B cell (primary cell): Measurements from ENCODE around the gene RRAS2. TPM values are rescaled to one million over a fixed set of nuclear protein-coding genes. Genes with fewer than 3 reads are reported as not detected.

ENCODE experiments used
- ATAC-seq: fragments of 200-7000 bp; cut with Tn5 transposase; one replicate; pipeline ENCODE4 v1.10.0; 2021; ENCODE audit warnings: low read depth, mild to moderate bottlenecking, moderate number of reproducible peaks, moderate library complexity
- CTCF ChIA-PET: fragments of 350-600 bp; sonication (Branson Sonifier 250); formaldehyde crosslinking; loops from one replicate; lab custom pipeline; 2021; ENCODE audit warnings: antibody characterized with exemption, inconsistent platforms; lab: Charles Lee
- POLR2A ChIA-PET: fragments of 350-600 bp; sonication (Branson Sonifier 250); formaldehyde crosslinking; loops from one replicate; lab custom pipeline; 2021; ENCODE audit warnings: antibody characterized with exemption; lab: Charles Lee
- DNase-seq: peaks from one replicate; pipeline ENCODE4 v3.0.0; 2013
- H2AFZ ChIP-seq: 2 replicates; pipeline ENCODE4 v1.6.1; 2012; ENCODE audit warnings: mild to moderate bottlenecking, low read depth, low read length; ENCODE audit not compliant: insufficient read depth, poor library complexity, severe bottlenecking
- H3K27ac ChIP-seq, 2 donors: 1 replicate in 1 of 2; 2 replicates in 1 of 2; pipeline ENCODE4 v1.5.1; 2012 to 2013; ENCODE audit warnings: low read length in 2 of 2, mild to moderate bottlenecking in 2 of 2, moderate library complexity in 1 of 2
- H3K27me3 ChIP-seq, 4 experiments: fragments of 200-600 bp in 1 of 4; sonication (generic) in 1 of 4; replicated peaks in 1 of 4; 1 replicate in 2 of 4; 2 replicates in 2 of 4; pipeline versions ENCODE4 v1.6.1 to v1.7.0; 2013 to 2016; ENCODE audit warnings: low read length in 3 of 4, mild to moderate bottlenecking in 2 of 4, mixed read lengths in 1 of 4, moderate library complexity in 1 of 4; ENCODE audit not compliant: insufficient read depth in 4 of 4, control insufficient read depth in 3 of 4; ENCODE audit errors: control extremely low read depth in 1 of 4
- H3K36me3 ChIP-seq, 2 experiments: replicated peaks in 1 of 2; 1 replicate in 1 of 2; 2 replicates in 1 of 2; pipeline versions ENCODE4 v1.6.1 to v1.7.1; 2013; ENCODE audit warnings: low read length in 1 of 2; ENCODE audit not compliant: insufficient read depth in 2 of 2, control insufficient read depth in 1 of 2; ENCODE audit errors: control extremely low read depth in 1 of 2, extremely low read depth in 1 of 2
- H3K4me1 ChIP-seq, 2 donors: fragments of 200-600 bp in 1 of 2; sonication (generic) in 1 of 2; 1 replicate in 1 of 2; 2 replicates in 1 of 2; pipeline versions ENCODE4 v1.5.1 to v1.6.1; 2013 to 2017; ENCODE audit warnings: low read length in 2 of 2; ENCODE audit not compliant: control insufficient read depth in 2 of 2, insufficient read depth in 2 of 2
- H3K4me2 ChIP-seq: replicated peaks from 2 replicates; pipeline ENCODE3; 2012; ENCODE audit warnings: mild to moderate bottlenecking, low read depth, low read length; ENCODE audit not compliant: poor library complexity, severe bottlenecking
- H3K4me3 ChIP-seq, 5 experiments: fragments of 200-600 bp in 1 of 5; sonication (generic) in 1 of 5; 1 replicate in 3 of 5; 2 replicates in 2 of 5; pipeline versions ENCODE4 v1.5.1 to v1.7.0; 2011 to 2016; ENCODE audit warnings: low read length in 4 of 5, mild to moderate bottlenecking in 4 of 5, low read depth in 2 of 5, control low read depth in 1 of 5, moderate library complexity in 1 of 5; ENCODE audit not compliant: insufficient read depth in 1 of 5; ENCODE audit errors: control extremely low read depth in 1 of 5, extremely low read depth in 1 of 5
- H3K79me2 ChIP-seq: fragments of 200-600 bp; sonication (generic); one replicate; pipeline ENCODE4 v1.6.0; 2016; ENCODE audit warnings: low read length; ENCODE audit not compliant: control insufficient read depth, insufficient read depth
- H3K9ac ChIP-seq: fragments of 200-600 bp; sonication (generic); 2 replicates; pipeline ENCODE4 v1.6.1; 2017; ENCODE audit warnings: mild to moderate bottlenecking, low read length, moderate library complexity
- H3K9me3 ChIP-seq, 3 donors: one replicate each; pipeline versions ENCODE4 v1.6.1 to v1.7.1; 2013; ENCODE audit warnings: low read length in 2 of 3; ENCODE audit not compliant: control insufficient read depth in 2 of 3, insufficient read depth in 1 of 3; ENCODE audit errors: control extremely low read depth in 1 of 3
- H4K20me1 ChIP-seq: 2 replicates; pipeline ENCODE4 v1.6.0; 2012; ENCODE audit warnings: mild to moderate bottlenecking, low read length; ENCODE audit not compliant: insufficient read depth, control insufficient read depth, poor library complexity, severe bottlenecking
- H3K27ac Mint-ChIP-seq: one replicate; pipeline ENCODE4 v1.8.0; 2021; ENCODE audit warnings: mixed read lengths
- H3K27me3 Mint-ChIP-seq: one replicate; pipeline ENCODE4 v1.8.0; 2021; ENCODE audit warnings: mixed read lengths
- H3K4me1 Mint-ChIP-seq: one replicate; pipeline ENCODE4 v1.8.0; 2021; ENCODE audit warnings: mixed read lengths
- H3K4me3 Mint-ChIP-seq: one replicate; pipeline ENCODE4 v1.8.0; 2021; ENCODE audit warnings: mixed read lengths
- H3K9me3 Mint-ChIP-seq: one replicate; pipeline ENCODE4 v1.8.0; 2022; ENCODE audit warnings: mixed read lengths; ENCODE audit not compliant: insufficient read depth
- EZH2 ChIP-seq: IDR thresholded peaks from 2 replicates; pipeline ENCODE4 v1.6.1; 2012; ENCODE audit warnings: borderline replicate concordance, low read depth, mild to moderate bottlenecking, moderate library complexity, low read length; ENCODE audit not compliant: insufficient read depth, poor library complexity, severe bottlenecking
- WGBS: methylation state at CpG from one replicate; pipeline ENCODE4 v1.1.5; 2013; ENCODE audit warnings: missing lambda C conversion rate; ENCODE audit not compliant: insufficient coverage; 5-methylcytosine and 5-hydroxymethylcytosine counted together
- intact Hi-C: fragments of 100-400 bp; cut with micrococcal nuclease; formaldehyde crosslinking; loops from one replicate; pipeline ENCODE4 v1.10.0; 2022
- polyA plus RNA-seq: library from polyadenylated mRNA; depleted of rRNA; stranded (reverse); fragments of >200 nt; gene quantifications from 2 replicates; pipeline ENCODE4 v1.2.3, GENCODE V29; 2012
- total RNA-seq, 2 donors: library from RNA; stranded (reverse); fragments of 120-200 nt in 1 of 2; gene quantifications; 1 replicate in 1 of 2; 2 replicates in 1 of 2; pipeline versions ENCODE4 v1.2.3 to v1.2.4, GENCODE V29; 2013 to 2022
- TF ChIP-seq, protein P1 (sequence below): fragments of 200-600 bp; IDR thresholded peaks from one replicate; pipeline ENCODE4 v1.8.0; 2022; ENCODE audit warnings: antibody characterized with exemption, mild to moderate bottlenecking

The RRAS2 gene
- total and polyA plus RNA-seq, 2 donors (not counting 1 experiment from before 2014, with no cell fraction given), result 31.8 to 72.4 TPM

DNA sequence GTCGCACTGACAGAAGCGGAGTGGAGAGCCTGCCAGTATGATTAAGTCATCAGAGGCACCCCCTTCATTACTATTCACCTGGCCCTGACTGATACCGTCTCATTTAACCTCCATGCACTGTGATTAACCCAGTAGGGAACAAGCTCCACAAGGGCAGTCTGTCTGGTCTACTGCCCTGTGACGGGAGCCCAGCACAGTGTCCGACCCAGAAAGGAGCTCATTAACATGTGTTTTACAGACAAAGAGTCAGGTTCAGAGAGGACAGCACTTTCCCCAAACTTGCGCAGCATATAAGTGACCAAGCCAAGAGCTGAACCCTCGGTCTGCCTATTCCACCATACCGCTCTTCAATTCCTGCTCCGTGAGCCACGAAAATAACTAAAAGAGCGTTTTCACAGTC lies 129.5 kb downstream of the RRAS2 start:
- Histone ChIP-seq H3K27me3 (no peaks in the 10 kb centered on the region), H3K4me2 (no peak overlapping the region), H2AFZ (no peak overlapping the region), H3K36me3 (no peaks in the 10 kb centered on the region), H3K4me1 (peaks cover 1% of the 10 kb centered on the region in 2 donors), H3K4me3 (no peak overlapping the region), H3K9ac (no peak overlapping the region), H3K79me2 (no peaks in the 10 kb centered on the region), H3K27ac (no peak overlapping the region), H4K20me1 (no peaks in the 10 kb centered on the region), H3K9me3 (peaks cover 0 to 4% (median 4%) of the 10 kb centered on the region in 3 donors)
- TF ChIP-seq EZH2, result no peak
- TF ChIP-seq, protein P1, sequence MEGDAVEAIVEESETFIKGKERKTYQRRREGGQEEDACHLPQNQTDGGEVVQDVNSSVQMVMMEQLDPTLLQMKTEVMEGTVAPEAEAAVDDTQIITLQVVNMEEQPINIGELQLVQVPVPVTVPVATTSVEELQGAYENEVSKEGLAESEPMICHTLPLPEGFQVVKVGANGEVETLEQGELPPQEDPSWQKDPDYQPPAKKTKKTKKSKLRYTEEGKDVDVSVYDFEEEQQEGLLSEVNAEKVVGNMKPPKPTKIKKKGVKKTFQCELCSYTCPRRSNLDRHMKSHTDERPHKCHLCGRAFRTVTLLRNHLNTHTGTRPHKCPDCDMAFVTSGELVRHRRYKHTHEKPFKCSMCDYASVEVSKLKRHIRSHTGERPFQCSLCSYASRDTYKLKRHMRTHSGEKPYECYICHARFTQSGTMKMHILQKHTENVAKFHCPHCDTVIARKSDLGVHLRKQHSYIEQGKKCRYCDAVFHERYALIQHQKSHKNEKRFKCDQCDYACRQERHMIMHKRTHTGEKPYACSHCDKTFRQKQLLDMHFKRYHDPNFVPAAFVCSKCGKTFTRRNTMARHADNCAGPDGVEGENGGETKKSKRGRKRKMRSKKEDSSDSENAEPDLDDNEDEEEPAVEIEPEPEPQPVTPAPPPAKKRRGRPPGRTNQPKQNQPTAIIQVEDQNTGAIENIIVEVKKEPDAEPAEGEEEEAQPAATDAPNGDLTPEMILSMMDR, result no peak
- no peak for ATAC-seq
- no peak overlapping the region for H3K27ac Mint-ChIP-seq
- no peak overlapping the region for H3K4me3 Mint-ChIP-seq
- ChIA-PET POLR2A (no interaction called here), CTCF (interaction anchor here (1.1 to 1.6 kb wide), 5 partner anchors 7 to 226 kb away, joined by 3 to 6 read pairs (median 4); no protein-coding TSS in a partner anchor)
- DNase-seq, result no peak
- peaks cover 3% of the 10 kb centered on the region for H3K4me1 Mint-ChIP-seq
- peaks cover 3% of the 10 kb centered on the region for H3K9me3 Mint-ChIP-seq
- H3K27me3 Mint-ChIP-seq, result peaks cover 34% of the 10 kb centered on the region
- WGBS, result over 99% methylated on average over 9 of the region's 11 CpGs
- intact Hi-C loops, result no loop called here

DNA sequence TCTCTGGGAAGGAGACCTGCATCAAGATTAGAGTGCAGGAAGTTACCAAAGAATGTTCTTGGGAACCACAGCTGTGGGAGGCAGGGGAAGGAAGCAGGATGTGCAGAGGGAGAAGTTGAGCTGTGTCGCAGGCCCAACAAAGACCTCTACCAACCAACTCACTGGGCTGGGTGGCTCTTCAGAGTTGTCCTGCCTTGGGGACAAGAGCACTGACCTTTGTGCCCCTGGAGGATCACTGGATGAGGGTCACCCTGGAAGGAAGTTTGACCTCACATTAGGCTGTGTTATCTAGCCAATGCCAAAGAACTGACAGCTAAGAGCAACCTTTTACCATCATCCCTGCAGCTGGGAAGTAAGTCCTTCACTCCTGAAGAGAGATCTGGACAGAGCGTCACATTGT lies 130.6 kb downstream of the RRAS2 start:
- Mint-ChIP-seq H3K4me3 (no peak overlapping the region), H3K27me3 (peaks cover 34% of the 10 kb centered on the region), H3K27ac (no peak overlapping the region), H3K4me1 (peaks cover 9% of the 10 kb centered on the region), H3K9me3 (peaks cover 3% of the 10 kb centered on the region)
- Histone ChIP-seq H3K36me3 (no peaks in the 10 kb centered on the region), H3K4me2 (no peak overlapping the region), H3K4me1 (peaks cover 6% of the 10 kb centered on the region in 2 donors), H3K27ac (no peak overlapping the region), H3K4me3 (no peak overlapping the region), H3K9ac (no peak overlapping the region), H2AFZ (no peak overlapping the region), H3K79me2 (no peaks in the 10 kb centered on the region), H3K27me3 (peaks cover 0 to 2% (median 0%) of the 10 kb centered on the region in 4 experiments), H3K9me3 (peaks cover 0 to 4% (median 4%) of the 10 kb centered on the region in 3 donors), H4K20me1 (no peaks in the 10 kb centered on the region)
- WGBS, result no CpG with 5 or more reads among the region's 2 CpGs
- CTCF ChIA-PET, result interaction anchor here (1.3 kb wide), 1 partner anchor 9 kb away, joined by 3 read pairs; no protein-coding TSS in a partner anchor
- DNase-seq (no peak), ATAC-seq (no peak)
- intact Hi-C loops, result no loop called here
- TF ChIP-seq, protein P1, result no peak
- no peak for TF ChIP-seq EZH2
- POLR2A ChIA-PET, result no interaction called here

Other genes starting within 250 kb of the RRAS2 start
- 80.2 and 87.6 TPM in 2 replicates for gene COPB1, start 140.6 kb upstream of the RRAS2 start, total RNA-seq
- 32.0 and 40.1 TPM in 2 replicates for gene COPB1, start 140.6 kb upstream of the RRAS2 start, polyA plus RNA-seq
- 115 and 123 TPM in 2 replicates for gene PSMA1, start 161.2 kb upstream of the RRAS2 start, total RNA-seq
- 91.4 and 106 TPM in 2 replicates for gene PSMA1, start 161.2 kb upstream of the RRAS2 start, polyA plus RNA-seq